HL-60 (cell line): ENCODE measurements around the gene TMEM44.

Source experiments
- GABPA ChIP-seq: IDR thresholded peaks from 2 replicates; pipeline ENCODE4 v1.6.1; 2012; ENCODE audit warnings: low read depth
- POLR2AphosphoS5 ChIP-seq: IDR thresholded peaks from 2 replicates; pipeline ENCODE4 v1.6.1; 2012; ENCODE audit warnings: low read depth
- REST ChIP-seq: IDR thresholded peaks from 2 replicates; pipeline ENCODE4 v1.6.1; 2012; ENCODE audit warnings: low read depth; ENCODE audit not compliant: insufficient replicate concordance
- SPI1 ChIP-seq: IDR thresholded peaks from 2 replicates; pipeline ENCODE4 v1.6.1; 2012; ENCODE audit warnings: low read depth, mild to moderate bottlenecking, borderline replicate concordance
- TF ChIP-seq, protein P1 (sequence below): IDR thresholded peaks from one replicate; pipeline ENCODE4 v1.5.1; 2011; ENCODE audit warnings: low read length, control low read depth, inconsistent platforms; ENCODE audit not compliant: insufficient read depth

- no peak for TF ChIP-seq REST
- TF ChIP-seq, protein P1, sequence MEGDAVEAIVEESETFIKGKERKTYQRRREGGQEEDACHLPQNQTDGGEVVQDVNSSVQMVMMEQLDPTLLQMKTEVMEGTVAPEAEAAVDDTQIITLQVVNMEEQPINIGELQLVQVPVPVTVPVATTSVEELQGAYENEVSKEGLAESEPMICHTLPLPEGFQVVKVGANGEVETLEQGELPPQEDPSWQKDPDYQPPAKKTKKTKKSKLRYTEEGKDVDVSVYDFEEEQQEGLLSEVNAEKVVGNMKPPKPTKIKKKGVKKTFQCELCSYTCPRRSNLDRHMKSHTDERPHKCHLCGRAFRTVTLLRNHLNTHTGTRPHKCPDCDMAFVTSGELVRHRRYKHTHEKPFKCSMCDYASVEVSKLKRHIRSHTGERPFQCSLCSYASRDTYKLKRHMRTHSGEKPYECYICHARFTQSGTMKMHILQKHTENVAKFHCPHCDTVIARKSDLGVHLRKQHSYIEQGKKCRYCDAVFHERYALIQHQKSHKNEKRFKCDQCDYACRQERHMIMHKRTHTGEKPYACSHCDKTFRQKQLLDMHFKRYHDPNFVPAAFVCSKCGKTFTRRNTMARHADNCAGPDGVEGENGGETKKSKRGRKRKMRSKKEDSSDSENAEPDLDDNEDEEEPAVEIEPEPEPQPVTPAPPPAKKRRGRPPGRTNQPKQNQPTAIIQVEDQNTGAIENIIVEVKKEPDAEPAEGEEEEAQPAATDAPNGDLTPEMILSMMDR = no peak
- TF ChIP-seq POLR2AphosphoS5 = 0 out of 2 replicates have a peak, but pooled peaks have one; percentile 13
- TF ChIP-seq GABPA = peak; percentile 32
- no peak for TF ChIP-seq SPI1
Measured at GRCh38 chr3:194556086-194557056, 76.8 kb downstream of the TMEM44 start.
